Measurements from ENCODE around the gene THPO.

The THPO gene

DNA sequence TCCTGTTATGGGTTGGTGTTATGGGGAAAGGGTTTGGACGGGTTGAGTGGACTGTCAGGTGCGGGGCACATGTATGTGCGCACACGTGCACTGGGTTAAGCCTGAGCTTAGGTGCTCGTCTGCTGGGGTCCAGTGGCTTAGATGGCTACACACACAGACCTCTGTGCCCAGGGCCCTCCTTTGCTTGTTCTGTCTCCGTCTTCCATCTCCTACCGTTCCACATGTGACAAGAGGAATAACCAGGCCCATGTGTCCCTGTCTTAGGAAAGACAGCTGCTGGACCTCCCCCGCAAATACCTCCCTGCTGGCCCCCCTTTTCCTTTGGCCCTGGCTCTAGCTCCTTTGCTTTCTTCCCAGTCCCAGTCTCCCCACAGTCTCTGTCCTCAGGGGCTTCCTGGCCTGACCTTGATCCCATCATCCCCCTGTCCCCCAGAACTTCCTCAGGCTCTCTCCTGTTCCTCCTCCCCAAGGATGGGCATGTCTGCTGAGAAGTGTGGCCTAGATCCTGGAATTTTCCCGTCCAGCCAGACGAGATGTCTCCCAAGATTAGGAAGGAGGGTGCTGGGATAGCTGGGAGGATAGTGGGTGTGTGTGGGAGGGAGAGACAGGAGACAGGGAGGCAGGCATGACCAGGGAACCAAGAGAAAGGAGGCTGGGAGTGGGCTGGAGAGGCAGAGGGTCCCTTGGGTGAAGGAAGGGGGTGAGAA lies 797 bp upstream of the THPO start:
- H3K4me1 ChIP-seq = peaks cover 10% of the 10 kb centered on the region
- TF ChIP-seq, protein P1, sequence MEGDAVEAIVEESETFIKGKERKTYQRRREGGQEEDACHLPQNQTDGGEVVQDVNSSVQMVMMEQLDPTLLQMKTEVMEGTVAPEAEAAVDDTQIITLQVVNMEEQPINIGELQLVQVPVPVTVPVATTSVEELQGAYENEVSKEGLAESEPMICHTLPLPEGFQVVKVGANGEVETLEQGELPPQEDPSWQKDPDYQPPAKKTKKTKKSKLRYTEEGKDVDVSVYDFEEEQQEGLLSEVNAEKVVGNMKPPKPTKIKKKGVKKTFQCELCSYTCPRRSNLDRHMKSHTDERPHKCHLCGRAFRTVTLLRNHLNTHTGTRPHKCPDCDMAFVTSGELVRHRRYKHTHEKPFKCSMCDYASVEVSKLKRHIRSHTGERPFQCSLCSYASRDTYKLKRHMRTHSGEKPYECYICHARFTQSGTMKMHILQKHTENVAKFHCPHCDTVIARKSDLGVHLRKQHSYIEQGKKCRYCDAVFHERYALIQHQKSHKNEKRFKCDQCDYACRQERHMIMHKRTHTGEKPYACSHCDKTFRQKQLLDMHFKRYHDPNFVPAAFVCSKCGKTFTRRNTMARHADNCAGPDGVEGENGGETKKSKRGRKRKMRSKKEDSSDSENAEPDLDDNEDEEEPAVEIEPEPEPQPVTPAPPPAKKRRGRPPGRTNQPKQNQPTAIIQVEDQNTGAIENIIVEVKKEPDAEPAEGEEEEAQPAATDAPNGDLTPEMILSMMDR (IDR thresholded peaks at IDR 0.05; ENCODE audit: low read depth, low read length) = no peak
- no peak for DNase-seq
- no peaks in the 10 kb centered on the region for H3K36me3 ChIP-seq
- peaks cover 79% of the 10 kb centered on the region for H3K27me3 ChIP-seq
- no peak overlapping the region for H3K4me3 ChIP-seq (ENCODE audit: low read depth, low read length)
- H3K9me3 ChIP-seq = no peaks in the 10 kb centered on the region

DNA sequence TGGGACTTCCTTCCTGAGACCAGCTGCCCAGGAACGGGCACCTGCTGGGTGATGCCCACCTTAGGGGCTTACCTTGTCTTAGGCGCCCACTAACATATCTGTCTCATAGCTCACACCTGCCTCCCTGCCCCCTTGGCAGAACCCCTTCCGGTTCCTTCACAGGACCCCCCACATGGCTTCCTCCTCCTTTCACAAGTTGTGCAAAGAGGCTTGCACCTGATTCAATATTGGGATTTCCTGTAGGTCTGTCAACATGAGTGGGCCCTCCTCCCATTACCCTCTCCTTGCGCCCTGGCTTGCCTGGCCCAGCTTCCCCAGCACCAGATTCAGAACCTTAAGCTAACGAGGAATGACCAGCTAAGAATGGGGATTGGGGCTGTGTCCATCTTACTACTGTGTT lies 633 bp downstream of the THPO start:
- TF ChIP-seq, protein P1 (IDR thresholded peaks at IDR 0.05; ENCODE audit: low read depth, low read length) = no peak
- DNase-seq = no peak
- Histone ChIP-seq H3K9me3 (no peaks in the 10 kb centered on the region), H3K4me3 (ENCODE audit: low read depth, low read length) (no peak overlapping the region), H3K4me1 (peaks cover 10% of the 10 kb centered on the region), H3K27me3 (peaks cover 92% of the 10 kb centered on the region), H3K36me3 (no peaks in the 10 kb centered on the region)

DNA sequence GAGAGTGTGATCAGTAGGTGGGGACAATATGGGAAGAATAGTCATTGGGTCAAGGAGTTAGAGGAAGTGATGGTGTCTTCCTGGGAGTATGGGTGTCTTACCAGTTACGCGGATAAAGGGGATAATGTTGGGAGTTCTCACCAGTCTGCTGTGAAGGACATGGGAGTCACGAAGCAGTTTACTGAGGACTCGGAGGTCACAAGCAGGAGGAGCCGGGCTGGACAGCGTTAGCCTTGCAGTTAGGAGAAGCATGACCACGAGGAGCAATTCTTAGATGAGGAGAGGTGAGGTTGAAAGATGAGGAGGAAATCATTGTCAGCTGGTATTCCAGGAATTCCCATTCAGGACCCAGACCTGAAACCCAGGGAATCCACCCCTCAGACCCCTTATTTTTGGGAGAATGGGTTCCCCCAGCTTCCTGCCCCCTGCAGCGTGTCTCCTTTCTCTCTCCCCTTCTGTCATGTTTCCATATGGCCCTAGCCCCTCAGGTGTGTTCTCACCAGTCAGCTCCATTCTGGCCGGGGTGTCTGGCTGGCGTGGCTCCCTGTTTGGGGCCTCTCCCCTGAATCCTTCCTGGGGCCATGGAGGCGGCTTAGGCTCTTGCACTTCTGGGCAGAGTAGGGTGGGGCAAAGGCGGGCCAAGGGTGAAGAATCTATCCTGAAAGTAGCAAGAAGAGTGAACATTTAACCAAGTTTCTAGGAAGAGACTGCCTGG lies 2.1 kb downstream of the THPO start:
- Histone ChIP-seq H3K9me3 (no peaks in the 10 kb centered on the region), H3K4me1 (peaks cover 10% of the 10 kb centered on the region), H3K27me3 (peaks cover 81% of the 10 kb centered on the region), H3K36me3 (no peaks in the 10 kb centered on the region), H3K4me3 (ENCODE audit: low read depth, low read length) (no peak overlapping the region)
- TF ChIP-seq, protein P1 (IDR thresholded peaks at IDR 0.05; ENCODE audit: low read depth, low read length) = no peak
- DNase-seq = no peak

DNA sequence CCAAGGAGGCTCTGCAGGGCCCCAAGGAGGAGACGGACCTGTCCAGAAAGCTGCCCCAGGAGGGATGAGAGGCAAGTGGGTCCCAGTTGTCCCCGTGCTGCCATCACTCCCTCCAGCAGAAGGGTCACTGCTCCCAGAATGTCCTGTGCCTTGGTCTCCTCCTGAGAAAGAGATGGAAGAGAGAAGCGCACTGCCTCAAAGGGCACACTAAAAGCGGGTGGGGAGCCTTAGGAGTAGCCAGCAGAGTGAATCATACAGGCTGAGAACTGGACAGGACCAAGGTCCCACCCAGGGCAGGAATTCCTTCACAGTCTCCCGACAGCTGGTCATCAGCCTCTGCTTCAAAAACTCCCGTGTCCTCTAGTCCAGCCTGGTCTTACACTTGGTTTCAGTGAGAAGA lies 4.6 kb downstream of the THPO start:
- no peak for DNase-seq
- TF ChIP-seq, protein P1 (IDR thresholded peaks at IDR 0.05; ENCODE audit: low read depth, low read length) = no peak
- Histone ChIP-seq H3K36me3 (peaks cover 2% of the 10 kb centered on the region; the same call in 1 of the 2 replicates), H3K4me3 (ENCODE audit: low read depth, low read length) (no peak overlapping the region), H3K4me1 (no peaks in the 10 kb centered on the region), H3K27me3 (peaks cover 61% of the 10 kb centered on the region), H3K9me3 (no peaks in the 10 kb centered on the region)

DNA sequence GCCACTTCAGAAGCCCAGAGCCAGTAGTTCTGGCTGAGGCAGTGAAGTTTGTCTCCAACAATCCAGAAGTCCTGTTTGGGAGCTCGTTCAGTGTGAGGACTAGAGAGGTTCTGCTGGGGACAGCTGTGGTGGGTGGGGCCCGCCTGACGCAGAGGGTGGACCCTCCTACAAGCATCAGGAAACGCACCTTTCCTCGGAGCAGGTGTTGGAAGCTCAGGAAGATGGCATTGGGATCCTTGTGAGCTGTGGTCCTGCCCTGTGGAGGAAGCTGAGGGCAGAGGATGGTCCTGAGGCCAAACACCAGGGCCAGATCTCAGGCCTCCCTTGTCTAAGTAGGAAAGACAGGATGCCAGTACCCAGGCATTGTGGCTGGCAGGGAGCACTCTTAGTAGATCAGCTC lies 5.1 kb downstream of the THPO start:
- Histone ChIP-seq H3K4me1 (no peaks in the 10 kb centered on the region), H3K4me3 (ENCODE audit: low read depth, low read length) (no peak overlapping the region), H3K27me3 (peaks cover 56% of the 10 kb centered on the region), H3K36me3 (peaks cover 7% of the 10 kb centered on the region), H3K9me3 (no peaks in the 10 kb centered on the region)
- TF ChIP-seq, protein P1 (IDR thresholded peaks at IDR 0.05; ENCODE audit: low read depth, low read length) = no peak
- no peak for DNase-seq

DNA sequence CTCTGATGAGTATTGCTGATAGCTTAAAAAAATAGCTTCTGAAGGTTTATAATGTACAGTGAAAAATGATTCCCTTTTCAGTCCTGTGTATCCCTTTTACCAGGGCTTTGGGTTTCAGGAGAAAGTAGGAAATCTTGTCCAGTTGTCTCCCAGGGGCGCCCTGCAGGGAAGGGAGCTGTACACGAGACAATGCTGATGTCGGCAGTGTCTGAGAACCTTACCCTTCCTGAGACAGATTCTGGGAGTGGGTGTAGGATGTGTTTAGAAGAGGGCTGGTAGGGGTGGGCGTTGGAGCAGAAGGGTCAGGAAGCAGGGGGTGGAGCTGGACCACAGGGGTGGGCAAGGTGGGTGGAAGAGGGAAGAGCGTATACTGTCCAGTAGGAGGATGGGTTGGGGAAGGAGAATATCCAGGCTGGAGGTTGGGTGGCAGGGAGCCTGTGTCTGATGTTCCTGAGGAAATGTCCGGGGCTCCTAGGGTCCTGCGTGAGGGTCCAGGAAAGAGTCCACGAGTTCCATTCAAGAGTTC lies 5.6 kb downstream of the THPO start:
- H3K9me3 ChIP-seq = no peaks in the 10 kb centered on the region
- TF ChIP-seq, protein P1 (IDR thresholded peaks at IDR 0.05; ENCODE audit: low read depth, low read length) = no peak

More for the DNA sequence above, 5.6 kb downstream of the THPO start:
- peaks cover 50% of the 10 kb centered on the region for H3K27me3 ChIP-seq
- H3K4me1 ChIP-seq = no peaks in the 10 kb centered on the region
- peaks cover 8% of the 10 kb centered on the region for H3K36me3 ChIP-seq
- no peak overlapping the region for H3K4me3 ChIP-seq (ENCODE audit: low read depth, low read length)
- no peak for DNase-seq
